HPDE6-E6E7 (cell line): ENCODE data around the gene KDM5C.

Experiments
- DNase-seq: peaks from one replicate; pipeline ENCODE4 v3.0.0; 2011; ENCODE audit warnings: missing footprints; ENCODE audit errors: extremely low spot score

The KDM5C gene

GRCh38 chrX:53250556-53250955 lies 25.5 kb upstream of the KDM5C start:
- no peak for DNase-seq

GRCh38 chrX:53249408-53250042 lies 24.5 kb upstream of the KDM5C start:
- DNase-seq: no peak

- DNase-seq: no peak
Measured at GRCh38 chrX:53247928-53248327, 22.9 kb upstream of the KDM5C start.

- no peak for DNase-seq
Measured at GRCh38 chrX:53246231-53246630, 21.2 kb upstream of the KDM5C start.

GRCh38 chrX:53244610-53245009 lies 19.6 kb upstream of the KDM5C start:
- no peak for DNase-seq

GRCh38 chrX:53242310-53242709 lies 17.3 kb upstream of the KDM5C start:
- no peak for DNase-seq

GRCh38 chrX:53241558-53241957 lies 16.6 kb upstream of the KDM5C start:
- DNase-seq: no peak

- no peak for DNase-seq
Measured at GRCh38 chrX:53239474-53239873, 14.5 kb upstream of the KDM5C start.

GRCh38 chrX:53237056-53237455 lies 12.0 kb upstream of the KDM5C start:
- no peak for DNase-seq

- DNase-seq: no peak
Measured at GRCh38 chrX:53236025-53236679, 11.1 kb upstream of the KDM5C start.

- DNase-seq: no peak
Measured at GRCh38 chrX:53235566-53235965, 10.6 kb upstream of the KDM5C start.

- DNase-seq: no peak
Measured at GRCh38 chrX:53234484-53234883, 9.5 kb upstream of the KDM5C start.

- DNase-seq: no peak
Measured at GRCh38 chrX:53233536-53233935, 8.5 kb upstream of the KDM5C start.

GRCh38 chrX:53230116-53230515 lies 5.1 kb upstream of the KDM5C start:
- DNase-seq: no peak

GRCh38 chrX:53227224-53227765 lies 2.3 kb upstream of the KDM5C start:
- no peak for DNase-seq

- DNase-seq: peak; percentile 92
Measured at GRCh38 chrX:53223955-53224859, 800 bp downstream of the KDM5C start.

- no peak for DNase-seq
Measured at GRCh38 chrX:53223068-53223693, 1.8 kb downstream of the KDM5C start.

GRCh38 chrX:53211391-53211978 lies 13.5 kb downstream of the KDM5C start:
- peak; percentile 73 for DNase-seq

GRCh38 chrX:53196678-53197077 lies 28.3 kb downstream of the KDM5C start:
- DNase-seq: no peak

- DNase-seq: no peak
Measured at GRCh38 chrX:53195401-53195800, 29.6 kb downstream of the KDM5C start.

- DNase-seq: no peak
Measured at GRCh38 chrX:53194308-53194707, 30.7 kb downstream of the KDM5C start.

- no peak for DNase-seq
Measured at GRCh38 chrX:53193093-53193492, 31.9 kb downstream of the KDM5C start.
